ENCODE data around the gene PRKCA. TPM values are rescaled to one million over a fixed set of nuclear protein-coding genes. Genes with fewer than 3 reads are reported as not detected.

PRKCA gene
- total and polyA plus RNA-seq, 12 donors = 1.6 to 27.6 (median 10.5) TPM

DNA sequence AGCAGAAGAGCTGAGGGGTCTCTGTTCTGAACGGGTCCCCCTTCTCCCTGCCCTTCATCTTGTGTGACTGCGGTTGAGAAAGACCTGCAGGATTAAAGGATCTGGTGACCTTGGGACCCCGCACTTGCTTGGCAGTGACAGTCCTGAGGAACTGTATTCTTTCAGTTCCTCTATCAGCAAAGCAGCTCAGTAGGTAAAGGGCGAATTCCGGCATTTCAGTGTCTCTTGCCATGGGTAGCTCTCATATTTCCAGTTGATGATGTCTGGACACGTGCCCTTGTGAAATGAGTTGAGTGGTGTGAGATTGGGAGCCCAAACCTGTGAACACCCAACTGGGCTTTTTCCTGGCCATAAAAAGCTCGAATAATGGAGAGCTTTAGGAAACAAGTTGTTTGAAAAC lies 135.7 kb downstream of the PRKCA start:
- WGBS, 2 donors = 82 to 86% methylated on average over 7 of the region's 7 CpGs
- no peaks in the 10 kb centered on the region for H3K27me3 ChIP-seq
- ATAC-seq (no peak), DNase-seq (no peak)
- H3K27ac ChIP-seq = no peak overlapping the region
- peaks cover 0 to 9% (median 0%) of the 10 kb centered on the region in 11 donors for H3K9me3 ChIP-seq
- intact Hi-C loops (cut with DNase I) = no loop called here
- TF ChIP-seq, protein P1, sequence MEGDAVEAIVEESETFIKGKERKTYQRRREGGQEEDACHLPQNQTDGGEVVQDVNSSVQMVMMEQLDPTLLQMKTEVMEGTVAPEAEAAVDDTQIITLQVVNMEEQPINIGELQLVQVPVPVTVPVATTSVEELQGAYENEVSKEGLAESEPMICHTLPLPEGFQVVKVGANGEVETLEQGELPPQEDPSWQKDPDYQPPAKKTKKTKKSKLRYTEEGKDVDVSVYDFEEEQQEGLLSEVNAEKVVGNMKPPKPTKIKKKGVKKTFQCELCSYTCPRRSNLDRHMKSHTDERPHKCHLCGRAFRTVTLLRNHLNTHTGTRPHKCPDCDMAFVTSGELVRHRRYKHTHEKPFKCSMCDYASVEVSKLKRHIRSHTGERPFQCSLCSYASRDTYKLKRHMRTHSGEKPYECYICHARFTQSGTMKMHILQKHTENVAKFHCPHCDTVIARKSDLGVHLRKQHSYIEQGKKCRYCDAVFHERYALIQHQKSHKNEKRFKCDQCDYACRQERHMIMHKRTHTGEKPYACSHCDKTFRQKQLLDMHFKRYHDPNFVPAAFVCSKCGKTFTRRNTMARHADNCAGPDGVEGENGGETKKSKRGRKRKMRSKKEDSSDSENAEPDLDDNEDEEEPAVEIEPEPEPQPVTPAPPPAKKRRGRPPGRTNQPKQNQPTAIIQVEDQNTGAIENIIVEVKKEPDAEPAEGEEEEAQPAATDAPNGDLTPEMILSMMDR (IDR thresholded peaks at IDR 0.05) = no peak
- no peak overlapping the region for H3K4me3 ChIP-seq
- H3K4me1 ChIP-seq = peaks cover 0 to 33% (median 0%) of the 10 kb centered on the region in 9 donors
- H3K36me3 ChIP-seq = no peaks in the 10 kb centered on the region

- H3K36me3 ChIP-seq = no peaks in the 10 kb centered on the region
- H3K4me1 ChIP-seq = peaks cover 0 to 31% (median 0%) of the 10 kb centered on the region in 9 donors
- intact Hi-C loops (cut with DNase I) = no loop called here
- H3K27ac ChIP-seq = peak overlapping the region in 1 of 10 donors; percentile 35
- no peaks in the 10 kb centered on the region for H3K27me3 ChIP-seq
- TF ChIP-seq, protein P1 (IDR thresholded peaks at IDR 0.05) = no peak
- H3K9me3 ChIP-seq = peaks cover 0 to 9% (median 0%) of the 10 kb centered on the region in 11 donors
- WGBS, 2 donors = 67 to 75% methylated on average over 11 of the region's 11 CpGs
- DNase-seq = no peak
- no peak for ATAC-seq
- peak overlapping the region in 1 of 10 donors; percentile 31 for H3K4me3 ChIP-seq
Measured at GRCh38 chr17:66441101-66441661, 138.8 kb downstream of the PRKCA start.

DNA sequence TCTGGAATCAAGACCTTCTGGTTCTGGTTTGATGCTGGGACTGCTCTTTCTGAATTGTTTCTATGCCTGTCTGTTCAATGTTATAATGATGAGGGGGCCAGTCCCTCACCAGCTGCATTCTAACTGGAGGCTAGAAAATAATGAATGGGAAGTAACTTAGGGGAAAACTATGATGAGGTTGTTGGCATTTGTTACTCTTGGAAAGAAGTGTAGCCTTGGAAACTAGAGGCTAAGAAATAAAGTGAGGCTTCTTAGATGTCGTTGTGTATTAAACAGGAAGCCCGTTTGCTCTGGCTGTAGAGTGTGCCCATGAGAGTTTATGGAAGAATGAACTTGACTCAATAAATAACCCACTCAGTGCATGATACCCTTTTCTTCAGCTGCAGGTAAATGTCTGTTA lies 140.8 kb downstream of the PRKCA start:
- Histone ChIP-seq H3K9me3 (peaks cover 0 to 9% (median 0%) of the 10 kb centered on the region in 11 donors), H3K4me1 (peaks cover 0 to 19% (median 0%) of the 10 kb centered on the region in 9 donors), H3K27me3 (no peaks in the 10 kb centered on the region), H3K36me3 (no peaks in the 10 kb centered on the region), H3K4me3 (no peak overlapping the region), H3K27ac (no peak overlapping the region)
- TF ChIP-seq, protein P1 (IDR thresholded peaks at IDR 0.05) = no peak
- DNase-seq (no peak), ATAC-seq (no peak)
- WGBS, 2 donors = 58 to 65% methylated on average over 2 of the region's 2 CpGs
- intact Hi-C loops (cut with DNase I) = no loop called here

DNA sequence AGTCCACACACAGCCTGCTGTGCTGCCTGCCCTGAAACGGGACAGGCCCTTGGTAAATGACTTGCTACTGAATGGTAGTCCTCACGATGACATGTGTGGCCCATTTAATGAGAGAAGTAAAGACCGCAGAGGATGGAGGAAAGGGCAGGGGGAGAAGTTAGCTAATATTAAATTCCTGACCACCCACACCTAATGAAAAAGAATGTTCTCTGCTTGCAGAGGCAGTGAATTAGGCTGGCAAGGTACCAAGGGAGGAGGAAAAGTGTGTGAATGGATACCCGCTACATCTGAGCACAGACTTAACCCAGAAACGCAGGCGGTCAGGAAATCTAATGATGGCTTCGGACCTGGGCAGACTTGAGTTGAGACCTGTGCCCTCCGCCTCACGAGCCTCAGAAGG lies 141.2 kb downstream of the PRKCA start:
- intact Hi-C loops (cut with DNase I) = no loop called here
- ATAC-seq (no peak), DNase-seq (no peak)
- H3K4me3 ChIP-seq = no peak overlapping the region
- H3K9me3 ChIP-seq = peaks cover 0 to 5% (median 0%) of the 10 kb centered on the region in 11 donors
- WGBS, 2 donors = 74 to 83% methylated on average over 9 of the region's 9 CpGs
- no peak overlapping the region for H3K27ac ChIP-seq
- peaks cover 0 to 16% (median 0%) of the 10 kb centered on the region in 9 donors for H3K4me1 ChIP-seq
- TF ChIP-seq, protein P1 (IDR thresholded peaks at IDR 0.05) = no peak
- no peaks in the 10 kb centered on the region for H3K36me3 ChIP-seq
- no peaks in the 10 kb centered on the region for H3K27me3 ChIP-seq

All from heart right ventricle (tissue), 16 donors.